GM19468 (cell line): ENCODE measurements around the gene PWWP2B.

ENCODE experiments used
- ATAC-seq: cut with Tn5 transposase; IDR thresholded peaks from one replicate; pipeline ENCODE4 v1.9.1; 2021; ENCODE audit warnings: mild to moderate bottlenecking, moderate library complexity, moderate number of reproducible peaks; ENCODE audit not compliant: unreplicated experiment; ENCODE audit errors: extremely low read depth

The PWWP2B gene

GRCh38 chr10:132404911-132405462 lies 8.0 kb downstream of the PWWP2B start:
- ATAC-seq: no peak

- ATAC-seq: no peak
These were observed 8.5 kb downstream of the PWWP2B start for GRCh38 chr10:132405463-132405991.

GRCh38 chr10:132406181-132406580 lies 9.2 kb downstream of the PWWP2B start:
- ATAC-seq: no peak

GRCh38 chr10:132406750-132407149 lies 9.8 kb downstream of the PWWP2B start:
- ATAC-seq: no peak

GRCh38 chr10:132407243-132407746 lies 10.3 kb downstream of the PWWP2B start:
- ATAC-seq: no peak

- ATAC-seq: no peak
These were observed 10.9 kb downstream of the PWWP2B start for GRCh38 chr10:132407846-132408278.

- ATAC-seq: no peak
These were observed 11.4 kb downstream of the PWWP2B start for GRCh38 chr10:132408367-132408781.

GRCh38 chr10:132408823-132409666 lies 12.0 kb downstream of the PWWP2B start:
- ATAC-seq: no peak

- ATAC-seq: no peak
These were observed 12.6 kb downstream of the PWWP2B start for GRCh38 chr10:132409667-132410028.

GRCh38 chr10:132410056-132410778 lies 13.2 kb downstream of the PWWP2B start:
- no peak for ATAC-seq

GRCh38 chr10:132410779-132411532 lies 14.0 kb downstream of the PWWP2B start:
- no peak for ATAC-seq

GRCh38 chr10:132411561-132412253 lies 14.7 kb downstream of the PWWP2B start:
- no peak for ATAC-seq

GRCh38 chr10:132412316-132413192 lies 15.6 kb downstream of the PWWP2B start:
- no peak for ATAC-seq

- ATAC-seq: no peak
These were observed 16.5 kb downstream of the PWWP2B start for GRCh38 chr10:132413226-132414205.

GRCh38 chr10:132414402-132415016 lies 17.5 kb downstream of the PWWP2B start:
- no peak for ATAC-seq

GRCh38 chr10:132415255-132415654 lies 18.3 kb downstream of the PWWP2B start:
- no peak for ATAC-seq

- ATAC-seq: no peak
These were observed 19.0 kb downstream of the PWWP2B start for GRCh38 chr10:132415956-132416355.
